Natural killer cell (primary cell): Measurements from ENCODE around the gene MDH2. TPM values are rescaled to one million over a fixed set of nuclear protein-coding genes. Genes with fewer than 3 reads are reported as not detected.

Experiments used
- ATAC-seq, 3 donors: fragments of 150-1000 bp in 2 of 3; fragments of 200-7000 bp in 1 of 3; cut with Tn5 transposase; 1 replicate in 1 of 3; 2 replicates in 2 of 3; pipeline ENCODE4 v1.10.0; 2021; ENCODE audit warnings: mild to moderate bottlenecking in 2 of 3, moderate library complexity in 2 of 3
- DNase-seq, 2 donors: peaks; one replicate each; pipeline versions ENCODE4 v3.0.0 to v3.0.0-alpha.2; 2013 to 2021; ENCODE audit warnings: mixed read lengths in 1 of 2
- H3K27ac ChIP-seq: one replicate; pipeline ENCODE4 v1.5.1; 2013; ENCODE audit warnings: mild to moderate bottlenecking, low read length
- H3K27me3 ChIP-seq: one replicate; pipeline ENCODE4 v1.6.1; 2013; ENCODE audit warnings: low read length; ENCODE audit not compliant: control insufficient read depth, insufficient read depth
- H3K36me3 ChIP-seq: one replicate; pipeline ENCODE4 v1.6.1; 2013; ENCODE audit warnings: low read length; ENCODE audit not compliant: control insufficient read depth, insufficient read depth
- H3K4me1 ChIP-seq: one replicate; pipeline ENCODE4 v1.6.1; 2013; ENCODE audit warnings: low read length; ENCODE audit not compliant: control insufficient read depth, insufficient read depth
- H3K4me3 ChIP-seq: one replicate; pipeline ENCODE4 v1.5.1; 2013; ENCODE audit warnings: low read length
- H3K9me3 ChIP-seq: one replicate; pipeline ENCODE4 v1.6.1; 2013; ENCODE audit warnings: low read length; ENCODE audit not compliant: control insufficient read depth, insufficient read depth
- H3K27ac Mint-ChIP-seq, 2 donors: one replicate each; pipeline ENCODE4 v1.8.0; 2022; ENCODE audit warnings: mild to moderate bottlenecking in 2 of 2, mixed read lengths in 2 of 2, moderate library complexity in 1 of 2
- H3K27me3 Mint-ChIP-seq, 2 donors: one replicate each; pipeline ENCODE4 v1.8.0; 2022; ENCODE audit warnings: low read depth in 2 of 2, mixed read lengths in 2 of 2
- H3K36me3 Mint-ChIP-seq: one replicate; pipeline ENCODE4 v1.8.0; 2022; ENCODE audit warnings: mixed read lengths
- H3K4me1 Mint-ChIP-seq, 2 donors: one replicate each; pipeline ENCODE4 v1.8.0; 2022; ENCODE audit warnings: mixed read lengths in 2 of 2
- H3K4me3 Mint-ChIP-seq: one replicate; pipeline ENCODE4 v1.8.0; 2022; ENCODE audit warnings: mild to moderate bottlenecking, moderate library complexity, mixed read lengths
- H3K9me3 Mint-ChIP-seq, 2 donors: one replicate each; pipeline ENCODE4 v1.8.0; 2022; ENCODE audit warnings: mixed read lengths in 2 of 2
- CTCF ChIP-seq: fragments of 200-600 bp; IDR thresholded peaks from one replicate; pipeline ENCODE4 v1.8.0; 2022; ENCODE audit warnings: antibody characterized with exemption
- WGBS: methylation state at CpG from one replicate; pipeline ENCODE4 v1.1.7; 2013; ENCODE audit warnings: missing lambda C conversion rate; ENCODE audit not compliant: insufficient coverage; 5-methylcytosine and 5-hydroxymethylcytosine counted together
- intact Hi-C: fragments of 100-400 bp; cut with micrococcal nuclease; formaldehyde crosslinking; loops from one replicate; pipeline ENCODE4 v1.14.2; 2022
- total RNA-seq, 4 donors: library from RNA; stranded (reverse); fragments of 120-200 nt in 1 of 4; gene quantifications; one replicate each; pipeline versions ENCODE4 v1.2.3 to v1.2.4, GENCODE V29; 2013 to 2022

MDH2 gene
- total RNA-seq, 3 donors from 2014 or later (not counting 1 experiment from before 2014, with no cell fraction given) = 75.9 to 95.0 (median 93.9) TPM

- TF ChIP-seq CTCF = no peak
- Mint-ChIP-seq H3K36me3 (no peaks in the 10 kb centered on the region), H3K4me3 (no peak overlapping the region), H3K9me3 (no peaks in the 10 kb centered on the region), H3K27me3 (no peaks in the 10 kb centered on the region), H3K4me1 (no peaks in the 10 kb centered on the region), H3K27ac (no peak overlapping the region)
- Histone ChIP-seq H3K36me3 (peaks cover 97% of the 10 kb centered on the region), H3K27me3 (no peaks in the 10 kb centered on the region), H3K27ac (no peak overlapping the region), H3K9me3 (no peaks in the 10 kb centered on the region), H3K4me3 (no peak overlapping the region), H3K4me1 (no peaks in the 10 kb centered on the region)
- ATAC-seq (no peak), DNase-seq (no peak)
- intact Hi-C loops = no loop called here
- 98% methylated on average over 6 of the region's 6 CpGs for WGBS
Measured at GRCh38 chr7:76060842-76061241, 12.9 kb downstream of the MDH2 start.

- no peak for TF ChIP-seq CTCF
Measured at GRCh38 chr7:76062254-76062653, 14.3 kb downstream of the MDH2 start.

GRCh38 chr7:76063114-76063513 is 15.2 kb downstream of the MDH2 start:
- DNase-seq (no peak), ATAC-seq (no peak)
- H3K4me3 ChIP-seq = no peak overlapping the region
- no peak for TF ChIP-seq CTCF
- Mint-ChIP-seq H3K4me3 (no peak overlapping the region), H3K27me3 (no peaks in the 10 kb centered on the region), H3K36me3 (no peaks in the 10 kb centered on the region), H3K9me3 (no peaks in the 10 kb centered on the region), H3K4me1 (no peaks in the 10 kb centered on the region), H3K27ac (peak overlapping the region in 1 of 2 donors; percentile 20)
- no peaks in the 10 kb centered on the region for H3K4me1 ChIP-seq
- H3K27me3 ChIP-seq = no peaks in the 10 kb centered on the region
- 96% methylated on average over 10 of the region's 10 CpGs for whole genome bisulfite sequencing
- H3K9me3 ChIP-seq = no peaks in the 10 kb centered on the region
- intact Hi-C loops = no loop called here
- no peak overlapping the region for H3K27ac ChIP-seq
- peaks cover 89% of the 10 kb centered on the region for H3K36me3 ChIP-seq

More at GRCh38 chr7:76062254-76062653, 14.3 kb downstream of the MDH2 start:
- H3K4me3 ChIP-seq = no peak overlapping the region
- no peak overlapping the region for H3K27ac ChIP-seq
- intact Hi-C loops = no loop called here
- H3K27ac Mint-ChIP-seq = peak overlapping the region in 1 of 2 donors; percentile 59
- H3K4me3 Mint-ChIP-seq = no peak overlapping the region
- ATAC-seq (no peak), DNase-seq (no peak)
- H3K9me3 ChIP-seq = no peaks in the 10 kb centered on the region
- H3K4me1 ChIP-seq = no peaks in the 10 kb centered on the region
- no peaks in the 10 kb centered on the region for H3K27me3 ChIP-seq
- H3K9me3 Mint-ChIP-seq = no peaks in the 10 kb centered on the region
- H3K4me1 Mint-ChIP-seq = no peaks in the 10 kb centered on the region
- no peaks in the 10 kb centered on the region for H3K27me3 Mint-ChIP-seq
- H3K36me3 ChIP-seq = peaks cover 97% of the 10 kb centered on the region
- H3K36me3 Mint-ChIP-seq = no peaks in the 10 kb centered on the region
- 98% methylated on average over 15 of the region's 15 CpGs for WGBS

- Mint-ChIP-seq H3K36me3 (no peaks in the 10 kb centered on the region), H3K9me3 (no peaks in the 10 kb centered on the region), H3K4me1 (no peaks in the 10 kb centered on the region), H3K27me3 (no peaks in the 10 kb centered on the region), H3K4me3 (no peak overlapping the region), H3K27ac (no peak overlapping the region)
- no peak for DNase-seq
- intact Hi-C loops = no loop called here
- TF ChIP-seq CTCF = no peak
- no peak overlapping the region for H3K4me3 ChIP-seq
- H3K27me3 ChIP-seq = no peaks in the 10 kb centered on the region
- no peaks in the 10 kb centered on the region for H3K4me1 ChIP-seq
- H3K27ac ChIP-seq = no peak overlapping the region
- no peak for ATAC-seq
- H3K36me3 ChIP-seq = peaks cover 85% of the 10 kb centered on the region
- H3K9me3 ChIP-seq = no peaks in the 10 kb centered on the region
- WGBS = 97% methylated on average over 14 of the region's 14 CpGs
Measured at GRCh38 chr7:76063525-76063924, 15.6 kb downstream of the MDH2 start.
